Measurements from ENCODE around the gene MT1G.
"Not testable (repeated sequence)": the region's sequence is repeated elsewhere in the genome, so short reads cannot be mapped to it uniquely, and the experiment has no call there.

The MT1G gene

DNA sequence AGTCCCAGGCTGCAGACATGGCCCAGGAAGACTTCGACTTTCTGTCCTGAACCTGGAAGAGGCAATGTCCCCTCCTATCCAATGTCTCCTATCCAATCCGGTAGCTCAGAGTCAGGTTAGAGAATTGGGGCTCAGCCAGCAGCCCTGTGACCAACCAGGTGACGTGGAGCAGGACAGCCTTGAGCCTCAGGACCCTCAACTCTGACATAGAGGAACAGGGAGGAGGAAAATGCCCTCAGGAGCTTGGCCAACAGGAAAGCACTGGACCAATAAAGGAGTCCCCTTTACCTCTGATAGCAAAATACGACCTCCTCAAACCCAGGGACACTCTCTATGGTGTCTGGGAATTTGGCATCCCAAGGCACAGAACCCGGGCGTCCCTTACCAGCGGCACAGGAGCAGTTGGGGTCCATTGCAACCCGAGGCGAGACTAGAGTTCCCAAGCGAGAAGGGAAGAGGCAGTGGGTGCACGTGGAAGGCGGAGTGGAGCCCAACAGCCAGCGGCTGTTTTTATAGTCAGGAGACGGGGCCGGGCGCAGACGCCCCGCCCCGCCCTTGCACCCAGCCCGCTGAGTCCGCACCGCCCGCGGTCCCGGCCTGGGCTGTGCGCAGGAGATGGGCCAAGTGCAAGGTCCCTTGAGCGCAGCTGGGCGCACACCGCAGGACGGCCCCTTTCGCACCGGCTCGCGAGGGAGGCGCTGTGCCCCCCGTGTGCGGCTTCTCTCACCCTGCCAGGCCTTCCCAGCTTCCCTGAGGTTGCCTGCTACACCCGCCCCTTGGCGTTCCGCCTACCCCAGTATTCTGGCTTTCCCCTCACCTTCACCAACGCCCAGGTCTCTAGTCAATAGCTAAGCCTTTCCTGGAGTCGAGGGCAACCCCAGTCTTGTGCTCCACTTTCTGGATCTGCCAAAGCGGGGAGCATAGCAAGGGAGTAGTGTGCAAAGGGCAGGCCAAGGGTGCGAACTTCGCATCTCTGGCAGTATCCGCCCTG lies at the start of gene MT1G:
Gene MT1G, minus strand, starts transcription at position 485 of the 991 bp plus-strand sequence. Its CDS starts 72 bp downstream, at position 413.
- peak in 11 of 56 donors; percentile 9 to 52 (median 28) for DNase-seq

DNA sequence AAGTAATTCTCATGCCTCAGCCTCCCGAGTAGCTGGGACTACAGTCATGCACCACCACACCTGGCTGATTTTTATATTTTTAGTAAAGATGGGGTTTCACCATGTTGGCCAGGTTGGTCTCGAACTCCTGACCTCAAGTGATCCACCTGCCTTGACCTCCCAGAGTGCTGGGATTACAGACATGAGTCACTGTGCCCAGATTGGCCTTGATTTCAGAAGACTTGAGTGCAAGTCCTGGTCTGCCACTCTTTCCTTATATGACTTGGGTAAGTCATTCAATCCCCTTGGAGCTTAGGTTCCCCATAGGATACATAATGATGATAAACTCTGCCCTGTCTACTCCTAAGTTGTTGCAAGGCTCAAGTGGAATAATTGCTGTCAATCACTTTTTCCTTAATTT lies 49.7 kb upstream of the MT1G start:
- DNase-seq = not testable (repeated sequence)

DNA sequence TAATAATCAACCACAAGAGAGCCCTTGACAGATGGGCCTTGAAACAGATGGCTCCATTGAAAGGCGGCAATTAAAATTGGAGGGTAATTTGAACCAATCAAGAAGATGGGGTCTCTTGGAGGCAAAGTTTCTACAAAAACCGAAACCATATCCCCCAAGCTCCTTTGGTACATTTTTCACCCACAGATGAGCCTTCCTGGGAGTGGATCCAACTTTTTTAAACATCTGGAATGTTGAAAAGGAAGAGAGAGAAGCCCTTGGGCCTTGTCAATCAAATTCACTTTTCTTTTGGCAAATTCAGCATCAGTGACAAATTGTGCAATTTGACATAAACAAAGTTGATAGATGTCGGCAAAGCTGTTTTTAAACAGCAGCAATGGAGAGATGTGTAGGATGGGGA lies 48.9 kb upstream of the MT1G start:
- DNase-seq = no peak

DNA sequence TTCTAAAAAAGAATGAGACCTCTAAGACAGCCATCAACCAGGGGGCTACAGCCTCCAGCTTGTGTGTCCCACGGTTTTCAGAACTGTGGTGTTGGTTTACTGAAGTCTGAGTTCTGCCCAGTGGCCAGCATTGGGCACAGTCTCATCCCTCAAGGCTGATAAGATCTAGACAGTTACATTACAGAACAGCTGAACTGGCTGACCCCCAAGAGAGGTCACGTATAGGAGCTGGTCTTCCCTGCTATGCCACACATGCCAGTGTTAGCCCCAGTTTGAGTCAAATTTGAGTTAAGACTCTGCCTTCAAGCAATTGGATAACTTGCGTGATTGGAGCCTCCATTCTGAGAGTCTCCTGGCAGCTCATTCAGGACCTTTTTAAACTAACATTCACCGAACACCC lies 47.3 kb upstream of the MT1G start:
- no peak for DNase-seq

DNA sequence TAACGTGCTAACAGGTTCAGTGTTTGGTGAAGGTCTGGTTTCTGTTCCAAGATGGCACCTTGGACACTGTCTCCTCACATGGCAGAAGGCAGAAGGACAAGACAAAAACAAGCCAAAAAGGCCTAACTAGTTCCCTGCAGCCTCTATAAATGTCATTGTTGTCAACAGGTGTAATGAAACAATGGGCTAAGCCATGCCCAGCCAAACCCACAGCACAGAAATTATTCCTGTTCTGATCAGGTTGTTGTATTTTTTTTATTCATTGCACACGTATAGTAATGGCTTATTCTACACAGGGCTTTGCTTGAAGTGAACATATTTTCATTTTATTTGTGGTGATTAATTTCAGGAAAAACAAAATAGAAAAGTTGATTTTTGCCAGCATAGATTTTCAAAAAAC lies 45.9 kb upstream of the MT1G start:
- DNase-seq = no peak

DNA sequence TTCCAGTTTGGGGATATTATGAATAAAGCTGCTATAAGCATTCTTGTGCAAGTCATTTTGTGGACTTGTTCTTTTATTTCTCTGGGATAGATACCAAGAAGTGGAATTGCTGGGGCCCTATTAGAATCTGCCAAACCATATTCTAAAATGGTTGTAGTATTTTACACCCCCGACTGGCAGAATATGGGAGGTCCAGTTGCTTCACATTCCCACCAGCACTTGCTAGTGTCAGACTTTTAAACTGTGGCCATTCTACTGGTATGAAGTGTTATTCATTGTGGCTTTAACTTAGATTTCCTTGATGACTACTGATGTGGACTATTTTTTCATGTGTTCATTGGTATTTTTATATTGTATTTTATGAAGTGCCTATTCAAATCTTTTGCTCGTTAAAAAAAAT lies 44.0 kb upstream of the MT1G start:
- DNase-seq = no peak

DNA sequence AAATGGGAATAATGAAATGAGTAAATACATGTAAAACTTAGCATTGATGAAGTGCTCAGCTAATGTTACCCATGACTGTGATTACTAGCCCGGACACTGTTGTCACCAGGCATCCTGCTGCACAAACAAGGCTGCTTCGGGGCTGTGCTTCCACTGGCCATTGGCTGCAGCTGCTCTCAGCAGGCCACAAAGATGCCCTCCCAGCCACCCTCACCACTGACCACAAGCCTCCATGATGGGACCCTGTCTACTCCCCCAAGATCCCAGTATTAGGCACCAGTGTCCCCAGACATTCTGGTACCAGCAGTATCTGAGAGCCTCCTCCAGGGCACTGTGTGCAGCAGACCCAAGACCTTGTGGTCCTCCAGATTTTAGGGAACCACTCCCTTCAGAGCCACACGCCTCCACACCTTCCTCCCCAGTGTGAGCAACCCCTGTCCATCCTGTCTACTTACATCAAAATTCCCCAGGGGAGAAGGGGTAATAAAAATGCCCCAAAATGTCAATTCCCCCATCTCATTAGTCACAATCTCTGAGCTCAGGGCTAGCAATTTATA lies 42.4 kb upstream of the MT1G start:
- no peak for DNase-seq

DNA sequence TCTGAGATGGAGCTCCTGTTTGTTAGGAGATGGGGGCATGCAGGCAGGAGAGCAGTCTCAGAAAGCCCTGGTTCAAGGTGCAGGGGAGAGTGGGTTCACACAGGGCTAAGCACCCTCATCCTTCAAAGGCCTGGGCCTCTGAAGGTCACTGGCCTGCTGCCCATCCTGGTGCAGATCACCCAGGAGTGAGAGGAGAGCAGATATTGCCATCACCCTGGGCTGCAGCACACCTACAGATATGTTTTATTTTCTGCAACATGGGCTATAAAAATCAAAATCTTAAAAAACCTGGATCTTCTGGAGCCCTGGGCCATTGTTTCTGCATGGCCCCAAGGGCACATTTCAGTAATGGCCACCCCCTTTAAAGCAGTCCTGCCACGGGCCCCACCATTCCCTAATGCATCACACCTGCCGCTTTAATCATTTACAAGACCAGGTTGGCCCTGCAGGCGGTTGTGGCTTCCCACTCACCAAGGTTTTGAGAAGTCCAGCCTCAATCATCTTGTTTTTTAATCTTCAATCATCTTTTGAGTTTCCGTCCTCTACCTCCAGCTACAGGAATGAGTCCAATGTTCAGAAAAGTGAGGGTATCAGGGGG lies 41.7 kb upstream of the MT1G start:
- DNase-seq = no peak

DNA sequence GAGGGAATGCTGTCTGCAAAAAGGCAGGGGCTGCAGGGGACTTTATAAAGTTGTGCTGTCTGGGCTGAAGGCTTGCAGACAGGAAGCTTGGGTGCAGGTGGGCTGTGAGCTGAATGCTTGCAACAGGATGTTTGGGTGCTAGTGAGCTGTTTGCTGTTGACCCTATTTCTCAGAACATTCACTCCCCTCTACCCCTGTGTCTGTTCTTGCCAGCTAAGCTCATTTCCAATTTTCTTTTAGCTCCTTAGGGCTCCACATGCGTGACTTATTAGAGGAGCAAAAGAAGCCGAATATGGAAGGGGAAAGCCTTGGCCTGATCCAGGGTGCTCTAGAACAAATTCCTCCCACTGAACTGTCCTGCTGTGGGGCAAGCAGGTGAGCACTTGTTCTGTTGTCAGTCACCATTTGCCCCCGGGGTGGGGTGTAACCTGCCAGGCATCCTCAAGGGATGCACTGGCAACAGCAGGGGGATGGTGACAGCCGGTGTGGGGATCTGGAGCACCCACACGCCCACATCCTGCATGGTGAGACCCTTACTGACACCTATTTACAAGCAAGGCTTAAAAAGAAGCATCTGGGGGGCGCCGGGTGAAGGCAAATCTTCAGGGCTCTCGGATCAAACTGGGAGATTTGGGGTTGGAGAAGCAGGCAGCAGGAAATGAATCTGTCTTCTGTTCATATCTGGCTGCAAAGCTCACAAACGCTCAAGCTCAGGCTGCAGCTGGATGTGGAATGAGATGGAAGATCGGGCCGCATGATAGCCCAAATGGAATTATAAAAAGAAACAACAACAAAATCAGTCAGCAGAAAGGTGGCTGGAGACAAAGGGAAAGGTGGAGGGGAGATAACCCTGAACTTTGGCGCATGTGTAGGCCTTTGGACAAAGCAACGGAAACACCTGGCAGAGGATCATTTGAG lies 40.9 kb upstream of the MT1G start:
- no peak for DNase-seq

DNA sequence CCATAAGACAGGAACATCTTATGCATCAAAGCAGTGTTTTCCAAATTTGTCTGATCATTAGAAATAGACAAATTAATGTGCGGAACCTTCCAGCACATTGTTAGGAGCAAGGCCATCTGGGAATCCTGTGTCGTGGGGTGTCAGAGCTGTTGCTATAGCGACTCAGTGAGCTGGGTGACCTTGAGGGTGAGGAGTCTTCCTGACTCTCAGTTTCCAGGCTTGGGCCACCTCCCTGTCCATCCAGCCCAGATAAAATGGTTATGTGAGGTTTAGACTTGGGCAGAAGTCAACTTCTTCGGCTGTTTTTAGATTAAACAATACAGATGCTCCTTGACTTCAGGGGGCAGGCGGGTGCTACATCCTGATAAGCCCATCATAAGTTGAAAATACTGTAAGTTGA lies 35.0 kb upstream of the MT1G start:
- DNase-seq = no peak

DNA sequence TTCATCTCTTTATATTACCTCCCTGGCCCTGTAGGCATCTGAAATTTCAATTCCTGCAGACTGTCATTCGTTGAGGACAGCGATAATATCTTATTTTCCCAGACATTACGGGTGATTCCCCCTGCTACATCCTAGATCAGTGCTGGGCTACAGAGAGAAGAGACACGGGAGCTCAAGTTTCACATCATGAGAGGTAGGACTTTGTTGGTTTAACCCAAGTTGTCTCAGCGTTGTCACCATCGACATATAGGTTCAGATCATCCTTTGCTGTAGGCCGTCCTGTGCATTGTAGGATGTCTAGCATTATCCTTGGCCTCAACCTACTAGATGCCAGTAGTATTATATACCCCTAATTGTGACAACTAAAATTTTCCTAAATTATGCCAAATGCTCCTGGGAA lies 33.7 kb upstream of the MT1G start:
- no peak for DNase-seq

DNA sequence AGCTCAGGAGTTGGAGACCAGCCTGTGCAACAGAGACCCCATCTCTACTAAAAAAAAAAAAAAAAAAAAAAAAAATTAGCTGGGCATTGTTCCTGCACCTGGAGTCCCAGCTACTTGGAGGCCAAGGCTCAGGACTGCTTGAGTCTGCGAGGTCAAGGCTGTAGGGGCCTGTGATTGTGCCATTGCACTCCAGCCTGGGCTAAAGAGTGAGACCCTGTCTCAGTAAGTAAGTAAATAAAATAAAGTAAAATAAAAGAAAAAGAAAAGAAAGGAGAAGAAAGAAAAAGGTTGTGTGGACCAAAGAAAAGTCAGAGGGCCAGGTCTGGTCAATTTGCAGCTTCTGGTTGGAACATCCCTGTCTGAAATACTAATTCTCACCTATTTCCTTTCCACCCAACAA lies 32.8 kb upstream of the MT1G start:
- DNase-seq = no peak

DNA sequence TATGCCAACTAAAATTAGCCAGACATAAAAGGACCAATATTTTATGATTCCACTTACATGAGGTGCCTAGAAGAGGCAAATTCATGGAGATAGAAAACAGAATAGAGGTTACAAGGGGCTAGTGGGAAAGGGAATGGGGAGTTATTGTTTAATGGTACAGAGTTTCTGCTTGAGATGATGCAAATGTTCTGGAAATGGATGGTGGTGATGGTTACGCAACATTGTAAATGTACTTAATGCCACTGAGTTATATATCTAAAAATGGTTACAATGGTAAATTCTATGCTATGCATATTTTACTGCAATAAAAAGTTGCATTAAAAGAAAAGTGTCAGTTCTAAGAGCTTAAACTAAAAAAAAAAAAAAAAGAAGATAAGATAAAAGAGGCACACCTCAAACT lies 32.3 kb upstream of the MT1G start:
- no peak for DNase-seq

DNA sequence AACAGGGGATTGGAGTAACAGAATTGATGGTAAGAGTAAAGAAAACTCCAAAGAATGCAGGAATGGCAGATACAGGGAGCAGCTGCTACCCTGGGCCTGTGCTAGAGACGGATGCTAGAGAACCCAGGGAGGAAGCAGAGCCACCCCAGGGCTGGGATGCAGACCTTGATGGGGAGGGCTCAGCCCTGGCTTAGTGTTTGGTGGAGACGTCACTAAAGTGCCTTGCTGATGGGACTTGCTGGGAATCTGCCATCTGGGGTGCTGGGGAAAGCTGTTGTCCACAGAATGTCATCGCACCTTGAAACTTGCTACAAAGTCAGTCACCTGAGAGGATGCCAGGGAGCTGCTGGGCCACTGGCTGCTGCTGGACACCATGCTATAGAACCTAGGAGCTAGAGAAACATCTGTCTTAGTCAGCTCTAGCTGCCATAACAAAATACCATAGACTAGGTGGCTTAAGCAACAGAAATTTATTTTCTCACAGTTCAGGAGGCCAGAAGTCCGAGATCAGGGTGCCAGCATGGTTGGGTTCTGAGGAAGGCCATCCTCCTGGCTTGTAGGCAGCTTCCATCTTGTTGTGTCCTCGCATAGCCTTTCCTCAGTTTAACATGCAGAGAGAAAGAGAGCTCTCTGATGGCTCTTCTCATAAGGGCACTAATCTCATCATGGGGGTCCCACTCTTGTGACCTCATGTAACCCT lies 29.7 kb upstream of the MT1G start:
- no peak for DNase-seq

DNA sequence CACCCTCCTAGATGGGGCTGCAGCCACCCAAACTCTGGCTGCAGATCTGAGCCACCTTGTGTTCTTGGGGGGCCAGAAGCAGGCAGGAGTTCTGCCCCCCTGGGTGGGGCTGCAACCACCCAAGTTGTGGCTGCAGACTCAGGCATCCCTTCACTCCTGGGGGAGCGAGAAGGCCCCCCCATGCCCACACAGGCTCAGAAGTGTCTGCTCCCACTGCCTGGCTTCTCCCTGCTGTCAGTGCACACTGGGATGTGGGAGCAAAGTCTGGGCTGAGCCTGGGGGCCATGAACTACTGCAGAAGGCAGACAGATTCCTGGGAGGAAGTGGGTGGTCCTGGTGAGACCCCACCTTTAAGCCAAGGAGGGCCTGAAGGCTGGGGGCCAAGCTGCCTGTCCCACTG lies 27.4 kb upstream of the MT1G start:
- no peak for DNase-seq

DNA sequence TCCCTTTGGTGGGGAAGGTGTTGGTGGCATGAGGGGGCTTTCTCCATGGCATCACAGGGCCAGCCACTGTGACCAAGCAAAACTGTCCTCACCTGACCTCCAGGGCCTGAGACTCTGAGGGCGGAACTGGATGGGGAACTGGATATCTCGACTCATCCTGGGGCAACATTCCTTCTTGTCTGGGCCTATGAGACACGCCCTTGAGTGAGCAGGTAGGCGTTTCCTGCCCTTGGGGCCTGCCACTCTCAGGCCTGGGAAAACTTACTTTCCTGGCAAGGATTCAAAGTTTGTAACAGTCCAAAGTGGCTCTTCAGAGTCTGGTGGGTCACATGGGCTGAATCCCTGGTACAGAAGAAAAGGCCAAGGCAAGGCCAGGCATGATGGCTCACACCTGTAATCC lies 24.0 kb upstream of the MT1G start:
- no peak for DNase-seq

DNA sequence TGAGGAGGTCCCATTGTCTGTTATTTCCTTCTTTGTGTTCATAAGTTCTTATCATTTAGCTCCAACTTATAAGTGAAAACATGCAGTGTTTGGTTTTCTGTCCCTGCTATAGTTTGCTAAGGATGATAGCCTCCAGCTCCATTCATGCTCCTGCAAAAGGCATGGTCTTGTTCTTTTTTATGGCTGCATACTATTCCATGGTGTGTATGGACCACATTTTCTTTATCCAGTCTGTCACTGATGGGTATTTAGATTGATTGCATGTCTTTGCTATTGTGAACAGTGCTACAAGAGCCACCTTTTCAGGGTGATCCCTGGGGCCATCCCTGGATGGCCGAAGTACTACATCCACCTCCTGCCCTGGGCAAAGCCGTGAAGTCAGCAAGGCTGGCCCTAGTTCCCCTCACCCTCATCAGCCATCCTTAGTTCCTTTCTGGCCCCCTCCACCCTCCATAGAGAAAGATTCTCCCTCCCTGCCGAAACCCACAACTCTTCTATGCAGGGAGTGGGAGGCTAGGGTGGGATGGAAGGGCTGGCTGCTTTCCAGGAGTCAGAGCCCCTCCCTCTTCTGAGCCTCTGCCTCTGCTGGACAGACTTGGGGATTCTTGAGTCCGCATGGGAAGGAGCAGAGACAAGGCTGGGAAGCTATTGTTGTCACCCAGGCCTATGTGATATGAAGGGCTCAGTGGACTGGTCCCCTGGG lies 22.7 kb upstream of the MT1G start:
- no peak for DNase-seq

DNA sequence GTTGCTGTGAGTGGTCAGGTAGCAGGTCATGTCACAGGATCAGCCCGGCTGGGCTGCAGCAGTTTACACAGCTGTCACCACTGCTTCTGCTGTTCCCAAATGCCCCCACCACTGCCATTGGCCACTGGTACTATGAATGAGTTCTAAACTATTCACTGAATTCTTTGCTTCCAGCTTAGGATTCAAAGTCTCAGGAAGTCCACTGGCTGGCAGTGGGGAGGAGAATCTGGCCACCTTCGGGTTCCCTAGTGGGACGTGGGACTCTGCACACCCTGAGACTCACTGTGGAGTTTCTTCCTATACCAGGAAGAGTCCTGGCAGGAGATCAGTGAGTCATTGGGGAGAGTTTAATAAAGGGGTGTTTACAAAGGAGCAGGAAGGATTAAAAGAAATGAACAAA lies 21.3 kb upstream of the MT1G start:
- no peak for DNase-seq

DNA sequence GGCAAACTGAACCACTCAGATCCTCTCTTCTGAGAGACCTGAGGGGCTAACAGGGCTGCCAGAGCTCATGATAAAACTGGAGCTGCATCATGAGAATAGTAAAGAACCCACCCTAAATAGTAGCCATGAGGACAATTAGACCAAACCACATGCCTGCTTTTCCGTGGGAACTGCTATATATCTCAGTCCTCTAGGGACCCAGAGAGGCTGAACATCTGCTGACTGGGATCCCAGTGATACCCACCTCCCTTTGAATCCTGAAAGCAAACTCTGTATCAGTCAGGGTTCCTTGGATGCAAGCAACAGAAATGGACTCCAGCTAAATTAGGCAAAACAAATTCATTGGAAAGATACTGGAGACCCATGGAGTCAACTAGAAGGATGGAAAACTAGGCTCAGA lies 20.9 kb upstream of the MT1G start:
- DNase-seq = no peak

DNA sequence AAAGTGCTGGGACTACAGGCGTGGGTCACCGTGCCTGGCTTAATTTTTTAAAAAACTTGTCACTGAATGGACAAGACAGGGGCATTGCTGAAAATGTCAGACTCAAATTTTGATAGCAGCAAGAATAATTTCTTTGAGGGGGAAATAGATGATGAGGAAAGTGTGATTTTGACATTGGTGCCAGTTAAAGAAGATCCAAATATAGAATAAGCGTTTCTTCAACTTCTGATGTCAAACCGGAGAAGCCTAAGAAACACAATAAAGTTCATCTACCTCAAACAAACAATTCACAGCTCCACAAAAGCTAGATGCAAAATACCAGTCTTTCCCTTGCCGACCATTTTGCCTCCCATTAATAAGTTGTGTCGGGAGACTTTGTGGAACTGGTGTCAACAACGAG lies 18.9 kb upstream of the MT1G start:
- no peak for DNase-seq

All from amygdala (tissue), 56 donors.